Activated T-cell treated with anti-CD3 and anti-CD28 coated beads for 4 hours (primary cell): ENCODE data around the gene GJD4.

ENCODE experiments used
- DNase-seq: peaks from one replicate; pipeline ENCODE4 v3.0.0-alpha.2; 2020

Gene GJD4

DNA sequence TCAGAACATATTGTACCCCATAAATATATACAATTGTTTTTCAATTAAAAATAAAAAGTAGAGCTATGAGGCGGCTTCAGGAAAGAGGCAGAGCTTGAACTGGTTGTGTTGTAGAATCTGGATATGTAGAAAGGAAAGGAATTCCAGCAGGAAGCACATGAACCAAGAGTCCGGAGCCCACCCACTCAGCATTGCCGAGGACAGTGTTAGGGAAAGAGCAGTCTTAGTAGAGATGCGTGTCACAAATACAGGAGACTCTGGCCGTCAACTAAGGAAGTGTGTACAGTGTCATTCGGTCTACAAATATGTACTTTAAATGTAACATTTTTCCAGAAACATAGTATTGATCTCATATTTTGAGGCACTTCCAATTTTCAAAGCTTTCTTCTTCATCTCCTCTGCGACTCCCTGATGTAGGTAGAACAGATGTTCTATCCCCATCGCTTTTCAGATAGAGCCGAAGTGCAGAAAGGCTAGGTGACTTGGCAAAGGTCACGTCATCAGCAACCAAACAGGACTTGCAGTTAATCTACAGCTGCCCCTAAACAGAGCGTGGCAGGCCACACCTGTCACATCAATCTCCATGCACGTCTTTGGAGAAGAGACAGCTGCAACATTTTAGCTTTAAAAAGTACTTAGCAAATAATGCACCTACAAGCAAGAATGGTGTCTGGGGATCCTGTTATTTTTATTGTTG lies 25.3 kb upstream of the GJD4 start:
- no peak for DNase-seq

DNA sequence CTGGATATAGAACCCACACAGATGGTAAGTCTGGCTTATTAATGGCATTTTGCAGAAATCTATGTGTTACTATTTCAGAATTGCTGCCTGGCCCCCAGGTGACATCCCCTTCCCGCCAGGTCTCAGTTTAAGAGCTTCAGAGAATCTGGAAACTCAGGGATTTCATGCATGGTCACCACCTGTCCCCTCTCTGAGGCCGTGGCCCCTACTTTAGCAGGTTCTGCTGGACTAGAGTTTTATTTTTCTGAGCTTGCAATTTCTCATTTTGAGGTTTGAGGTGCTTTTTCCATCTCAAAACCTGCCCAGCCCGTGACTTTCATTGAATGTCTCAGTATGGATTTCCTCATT lies 24.7 kb upstream of the GJD4 start:
- DNase-seq: no peak

DNA sequence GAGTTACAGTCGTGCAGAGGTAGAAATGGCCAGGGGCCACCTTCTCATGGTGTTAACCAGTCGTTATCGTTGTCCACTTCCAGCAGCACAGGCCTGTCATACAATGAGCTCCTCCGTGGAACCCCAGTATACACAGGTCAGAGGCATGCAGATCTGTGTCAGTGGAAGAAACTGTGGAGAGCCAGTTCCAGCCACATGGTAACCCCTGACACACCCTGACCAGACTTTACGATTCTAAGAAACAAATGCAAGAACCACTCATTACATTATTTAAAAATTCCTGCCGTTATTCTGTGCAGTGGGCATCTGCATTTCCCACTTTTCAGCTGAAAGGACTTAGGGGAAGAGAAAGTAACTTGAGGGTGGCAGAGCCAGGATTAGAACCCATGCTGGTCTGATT lies 23.5 kb upstream of the GJD4 start:
- DNase-seq: no peak

DNA sequence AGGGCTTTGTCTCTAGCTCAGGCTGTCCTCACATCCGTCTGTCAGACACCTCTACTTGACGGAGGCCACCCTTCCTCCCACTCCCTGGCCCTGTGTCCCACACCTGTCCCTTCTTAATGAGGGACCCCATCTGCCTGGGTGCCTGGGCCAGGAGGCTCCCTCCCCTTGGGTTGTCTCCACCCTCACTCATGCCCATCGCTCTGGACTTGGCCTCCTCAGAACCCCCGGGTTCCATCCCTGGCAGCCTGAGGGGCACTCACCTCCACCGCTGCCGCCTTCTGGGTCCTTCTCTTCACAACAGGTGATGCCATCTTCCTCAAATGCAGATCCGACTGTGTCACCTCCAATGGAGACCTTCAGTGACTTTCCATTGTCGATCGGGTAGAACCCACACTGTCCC lies 20.2 kb upstream of the GJD4 start:
- no peak for DNase-seq

DNA sequence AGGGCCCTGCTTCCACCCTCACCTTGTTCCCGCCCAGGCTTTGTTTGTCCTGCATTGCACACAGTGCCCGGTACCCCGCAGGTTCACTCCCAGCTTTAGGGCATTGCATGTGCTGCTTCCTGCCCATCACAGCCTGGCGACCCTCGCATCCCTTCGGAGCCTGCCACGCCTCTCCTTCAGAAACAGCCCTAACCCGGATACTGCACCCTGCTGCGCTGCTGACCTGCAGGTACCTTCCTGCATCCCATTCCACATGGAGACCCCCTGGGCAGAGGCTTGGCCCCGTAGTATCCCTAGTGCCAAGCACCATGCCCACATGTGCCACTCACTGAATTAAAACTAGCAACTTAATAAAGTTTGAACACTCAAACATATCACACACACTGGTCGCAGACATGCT lies 19.8 kb upstream of the GJD4 start:
- DNase-seq: no peak

GRCh38 chr10:35585903-35586535 lies 19.1 kb upstream of the GJD4 start:
- DNase-seq: no peak

DNA sequence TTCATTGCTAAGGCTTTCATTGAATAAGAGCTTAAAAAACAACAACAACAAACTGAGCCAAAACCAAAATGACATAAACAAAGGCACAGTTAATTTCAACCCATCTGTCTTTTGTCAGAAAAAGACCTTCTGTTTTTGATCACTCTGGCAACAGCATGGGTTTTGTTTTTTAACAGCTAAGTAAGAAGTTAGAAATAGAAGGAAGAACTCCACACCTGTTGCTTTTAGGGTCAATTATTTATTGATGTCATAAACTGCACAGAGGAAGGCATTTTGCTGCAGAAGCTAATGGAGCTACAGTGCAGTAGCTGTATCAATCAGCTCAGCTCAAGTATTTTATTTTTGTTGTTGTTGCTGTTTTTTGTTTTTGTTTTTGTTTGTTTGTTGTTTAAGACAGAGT lies 16.3 kb upstream of the GJD4 start:
- no peak for DNase-seq

GRCh38 chr10:35592441-35592840 lies 12.7 kb upstream of the GJD4 start:
- DNase-seq: no peak

DNA sequence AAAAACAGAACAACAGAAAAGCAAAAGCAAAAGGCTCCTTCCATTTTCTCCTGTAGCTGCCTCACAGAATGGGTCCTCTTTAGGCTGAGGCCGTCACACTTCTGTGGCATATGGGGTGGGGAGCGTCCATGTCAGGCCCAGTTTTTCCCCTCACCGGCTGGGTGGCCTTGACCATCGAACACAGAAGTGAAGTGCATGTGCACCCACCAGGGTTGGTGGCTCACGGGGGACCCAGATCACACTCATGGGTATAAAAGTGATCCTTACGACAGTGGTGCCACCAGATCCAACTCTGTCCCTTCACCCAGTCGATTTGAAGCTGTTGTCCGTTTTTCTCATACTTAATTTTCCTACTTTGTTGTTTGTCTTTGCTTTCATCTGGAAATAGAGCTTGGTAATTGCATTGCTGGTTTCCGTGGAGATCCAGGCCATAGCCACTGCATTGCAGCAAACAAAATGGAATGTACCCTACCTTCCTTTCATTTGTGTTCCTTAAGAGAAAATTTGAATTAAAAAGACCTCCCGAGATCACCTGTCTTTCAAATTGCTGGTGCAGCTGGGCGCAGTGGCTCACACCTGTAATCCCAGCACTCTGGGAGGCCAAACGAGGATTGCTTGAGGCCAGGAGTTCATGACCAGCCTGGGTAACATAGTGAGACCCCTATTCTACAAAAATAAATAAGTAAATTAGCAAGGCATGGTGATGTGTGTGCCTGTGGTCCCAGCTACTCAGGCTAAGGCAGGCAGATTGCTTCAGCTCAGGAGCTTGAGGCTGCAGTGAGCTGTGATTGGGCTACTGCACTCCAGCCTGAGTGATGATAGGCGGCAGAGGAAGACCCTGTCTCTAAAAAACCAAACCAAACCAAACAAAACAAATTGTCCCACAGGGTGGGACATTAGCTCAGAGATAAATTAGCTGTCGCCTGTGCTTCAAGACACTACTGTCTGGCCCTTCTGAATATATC lies 10.7 kb upstream of the GJD4 start:
- no peak for DNase-seq

- DNase-seq: no peak
Measured at GRCh38 chr10:35595106-35595505, 10.0 kb upstream of the GJD4 start.

DNA sequence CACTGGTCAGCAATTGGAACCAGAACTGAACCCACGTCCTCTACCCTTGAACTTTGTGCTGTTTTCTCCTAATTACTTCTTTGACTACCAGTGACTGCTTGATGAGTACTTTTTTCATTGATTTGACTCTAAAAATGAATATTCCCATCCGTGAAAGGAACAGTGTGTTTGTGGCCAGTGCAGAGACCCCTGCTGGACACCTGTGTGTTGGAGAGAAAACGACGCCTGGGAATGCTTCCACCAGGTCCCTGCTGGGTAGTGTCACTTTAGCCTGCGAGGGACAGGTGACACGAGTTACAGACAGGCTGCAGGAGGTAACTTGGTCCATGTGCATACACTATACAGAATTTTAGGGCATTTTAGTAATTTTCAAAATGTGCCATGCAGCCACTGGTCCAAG lies 6.8 kb upstream of the GJD4 start:
- no peak for DNase-seq

- no peak for DNase-seq
Measured at GRCh38 chr10:35600193-35600592, 4.9 kb upstream of the GJD4 start.

- DNase-seq: no peak
Measured at GRCh38 chr10:35606430-35606829, 1.3 kb downstream of the GJD4 start.

GRCh38 chr10:35607475-35608327 lies 2.6 kb downstream of the GJD4 start:
- no peak for DNase-seq

GRCh38 chr10:35608328-35608672 lies 3.2 kb downstream of the GJD4 start:
- DNase-seq: no peak

DNA sequence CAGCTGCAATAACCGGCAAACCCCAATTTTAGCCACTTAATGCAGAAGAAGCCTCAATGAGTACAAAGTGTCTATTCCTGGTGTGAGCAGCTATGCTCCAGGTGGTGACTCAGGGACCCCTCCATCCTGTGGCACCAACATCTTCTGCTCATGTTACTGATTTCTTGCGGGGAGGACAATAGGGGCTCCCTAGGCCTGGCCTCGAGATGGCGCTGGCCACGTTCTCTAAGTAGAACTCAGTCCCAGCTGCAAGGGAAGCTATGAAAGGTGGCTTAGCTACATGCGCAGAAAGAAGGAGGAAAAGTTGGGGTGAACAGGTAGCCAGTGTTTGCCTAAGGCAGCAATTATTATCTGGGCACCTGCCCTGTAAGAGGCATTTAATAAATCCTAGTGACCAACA lies 6.6 kb downstream of the GJD4 start:
- DNase-seq: no peak

DNA sequence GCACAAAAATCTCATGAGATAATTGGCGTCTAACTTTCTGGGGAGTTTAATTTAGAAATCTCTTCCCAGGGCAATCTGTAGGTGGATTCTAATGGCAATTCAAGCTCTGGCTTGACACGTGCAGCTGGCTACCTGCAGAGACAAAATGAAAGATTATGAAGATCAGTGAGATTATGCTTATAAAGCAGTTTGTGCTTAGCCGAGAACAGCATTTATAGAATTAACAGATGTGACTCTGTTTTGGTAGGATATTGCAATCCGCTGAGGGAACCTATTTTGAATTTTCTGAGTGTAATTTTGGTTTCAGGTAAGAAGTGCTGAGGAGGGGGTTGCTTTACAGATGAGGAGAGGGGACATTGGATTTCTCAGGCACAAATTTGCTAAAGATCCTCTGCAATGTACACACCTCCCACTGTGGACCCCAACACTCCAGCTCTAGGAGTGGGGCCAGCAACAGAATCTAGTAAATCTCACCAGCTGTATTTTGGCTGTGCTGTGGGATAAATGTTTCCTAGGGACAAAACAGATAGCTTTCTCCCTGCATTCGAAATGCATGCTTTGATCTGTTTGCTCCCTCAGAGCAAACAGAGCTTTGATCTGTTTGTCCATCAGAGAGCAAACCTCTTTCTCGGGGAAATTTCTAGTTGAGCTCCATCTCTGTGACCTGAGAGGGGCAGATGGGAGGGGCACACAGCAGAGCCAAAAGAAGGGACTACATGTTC lies 7.4 kb downstream of the GJD4 start:
- no peak for DNase-seq

DNA sequence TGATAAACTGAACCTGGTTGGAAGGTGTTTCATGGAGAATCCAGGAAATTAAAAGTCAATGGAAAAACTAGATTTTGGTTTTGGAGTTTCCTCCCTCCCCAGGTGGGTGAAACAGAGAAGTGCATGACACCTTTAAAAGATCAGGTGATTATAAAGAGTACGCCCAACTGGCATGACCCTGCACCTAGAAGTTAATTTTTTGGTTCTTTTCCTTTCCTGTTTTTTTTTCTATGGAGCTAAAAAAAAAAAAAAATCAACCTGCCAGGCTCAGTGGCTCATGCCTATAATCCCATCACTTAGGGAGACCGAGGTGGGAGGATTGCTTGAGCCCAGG lies 7.9 kb downstream of the GJD4 start:
- DNase-seq: no peak

DNA sequence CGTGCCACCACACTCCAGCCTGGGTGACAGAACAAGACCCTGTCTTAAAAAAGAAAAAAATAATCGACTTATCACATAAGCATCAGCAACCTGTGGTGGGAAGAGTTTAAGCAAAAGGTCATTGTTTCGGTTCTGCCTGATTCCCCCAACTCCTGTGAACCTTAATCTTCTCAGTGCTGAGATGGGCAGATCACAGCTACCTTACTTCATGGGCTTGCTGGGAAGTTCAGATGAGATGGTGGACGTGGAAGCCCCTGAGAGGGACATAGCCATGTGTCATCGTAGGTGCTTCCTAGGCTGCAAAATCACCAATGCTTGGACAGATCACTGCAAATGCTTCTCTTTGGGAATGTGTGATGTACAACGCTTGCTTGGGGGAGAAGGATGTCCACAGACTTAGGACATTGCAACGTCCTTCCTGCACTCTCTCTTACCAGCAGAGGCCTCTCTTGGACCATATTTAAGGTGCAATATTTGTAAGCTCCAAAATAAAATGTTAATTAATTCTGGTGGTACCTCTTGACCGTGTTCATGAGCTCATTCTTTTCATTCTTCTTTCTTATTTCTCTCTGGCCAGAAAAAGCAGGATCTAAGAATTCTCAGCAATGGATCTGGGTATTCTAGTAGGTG lies 8.6 kb downstream of the GJD4 start:
- no peak for DNase-seq

GRCh38 chr10:35614312-35614711 lies 9.2 kb downstream of the GJD4 start:
- DNase-seq: no peak

- DNase-seq: no peak
Measured at GRCh38 chr10:35626971-35627507, 21.9 kb downstream of the GJD4 start.

DNA sequence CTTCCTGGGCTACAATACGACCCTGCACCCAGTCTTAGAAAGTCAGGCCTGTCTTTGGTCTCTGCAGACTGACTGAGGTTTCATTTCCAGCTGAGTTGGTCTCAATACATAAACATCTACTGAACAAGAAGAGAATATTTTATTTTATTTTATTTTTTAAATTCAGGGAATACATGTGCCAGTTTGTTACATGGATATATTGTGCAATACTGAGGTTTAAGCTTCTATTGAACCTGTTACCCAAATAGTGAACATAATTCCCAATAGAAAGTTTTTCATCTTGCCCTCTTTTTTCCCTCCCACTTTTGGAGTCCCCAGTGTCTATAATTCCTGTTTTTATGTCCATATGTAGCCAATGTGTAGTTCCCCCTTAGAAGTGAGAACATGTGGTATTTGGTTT lies 26.3 kb downstream of the GJD4 start:
- no peak for DNase-seq
